GM15510 (cell line): ENCODE results near the gene COG2.

Experiments
- POLR2A ChIP-seq: IDR thresholded peaks from 3 replicates; pipeline ENCODE4 v1.6.1; 2011; ENCODE audit warnings: borderline replicate concordance; ENCODE audit not compliant: insufficient read length; ENCODE audit errors: extremely low read depth

COG2 gene

GRCh38 chr1:230641900-230642262 is 400 bp upstream of the COG2 start:
- TF ChIP-seq POLR2A, result no peak

- no peak for TF ChIP-seq POLR2A
Observed at GRCh38 chr1:230643908-230644307, 1.6 kb downstream of the COG2 start.

GRCh38 chr1:230646710-230647302 is 4.5 kb downstream of the COG2 start:
- no peak for TF ChIP-seq POLR2A

- no peak for TF ChIP-seq POLR2A
Observed at GRCh38 chr1:230647321-230647720, 5.0 kb downstream of the COG2 start.

GRCh38 chr1:230648114-230648513 is 5.8 kb downstream of the COG2 start:
- TF ChIP-seq POLR2A, result no peak

- no peak for TF ChIP-seq POLR2A
Observed at GRCh38 chr1:230650300-230650699, 8.0 kb downstream of the COG2 start.

GRCh38 chr1:230651235-230651634 is 9.0 kb downstream of the COG2 start:
- no peak for TF ChIP-seq POLR2A

GRCh38 chr1:230658691-230659090 is 16.4 kb downstream of the COG2 start:
- TF ChIP-seq POLR2A, result no peak

GRCh38 chr1:230661976-230662375 is 19.7 kb downstream of the COG2 start:
- TF ChIP-seq POLR2A, result no peak

- no peak for TF ChIP-seq POLR2A
Observed at GRCh38 chr1:230668227-230668626, 25.9 kb downstream of the COG2 start.

GRCh38 chr1:230669543-230669942 is 27.3 kb downstream of the COG2 start:
- TF ChIP-seq POLR2A, result no peak

GRCh38 chr1:230674581-230674980 is 32.3 kb downstream of the COG2 start:
- no peak for TF ChIP-seq POLR2A

GRCh38 chr1:230677200-230677599 is 34.9 kb downstream of the COG2 start:
- TF ChIP-seq POLR2A, result no peak

- TF ChIP-seq POLR2A, result no peak
Observed at GRCh38 chr1:230679192-230679591, 36.9 kb downstream of the COG2 start.

GRCh38 chr1:230679825-230680224 is 37.5 kb downstream of the COG2 start:
- TF ChIP-seq POLR2A, result no peak

GRCh38 chr1:230680300-230681025 is 38.2 kb downstream of the COG2 start:
- TF ChIP-seq POLR2A, result no peak
